DMS53 treated with DMSO at 0.1 percent for 48 hours (cell line): ENCODE data around the gene CACYBP.
A peak's percentile ranks its signal among the peaks of the same experiment; 100 is the strongest.
"Not testable (repeated sequence)": the region's sequence is repeated elsewhere in the genome, so short reads cannot be mapped to it uniquely, and the experiment has no call there.

Experiments
- DNase-seq: peaks from one replicate; lab custom pipeline; 2025; ENCODE audit not compliant: unreplicated experiment; lab: John Stamatoyannopoulos, UW

The CACYBP gene

DNA sequence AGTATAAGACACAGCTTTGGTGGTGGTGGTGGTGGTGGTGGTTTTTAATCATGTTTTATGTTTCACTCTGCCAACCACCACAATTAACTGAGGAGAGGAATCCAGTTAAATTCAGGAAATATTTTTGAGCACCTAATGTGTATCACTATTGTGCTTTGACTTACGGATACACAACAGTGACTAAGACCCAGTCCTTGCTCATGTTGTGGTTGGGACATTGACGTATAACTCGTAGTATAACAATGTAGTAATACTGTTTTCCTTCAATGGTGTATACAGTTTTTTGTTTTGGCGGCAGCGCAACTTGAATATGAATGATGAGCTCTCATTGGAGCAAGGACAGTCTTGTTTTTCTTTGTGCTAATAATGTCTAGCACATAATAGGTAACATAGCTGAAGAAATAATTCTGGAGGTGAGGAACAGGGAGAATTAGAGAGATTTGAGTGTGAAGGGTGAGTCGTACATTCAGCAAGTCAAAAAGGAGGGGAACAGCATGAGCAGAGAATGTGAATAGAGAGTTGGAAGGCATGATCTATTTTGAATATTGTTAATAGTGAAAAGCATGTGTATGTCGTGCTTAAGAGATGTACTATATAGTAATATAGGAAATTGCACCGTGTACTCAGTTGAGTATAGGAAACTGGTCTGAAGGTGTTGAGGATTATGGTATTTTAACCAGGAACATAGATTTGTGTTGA, 5.5 kb downstream of the CACYBP start:
- no peak for DNase-seq

DNA sequence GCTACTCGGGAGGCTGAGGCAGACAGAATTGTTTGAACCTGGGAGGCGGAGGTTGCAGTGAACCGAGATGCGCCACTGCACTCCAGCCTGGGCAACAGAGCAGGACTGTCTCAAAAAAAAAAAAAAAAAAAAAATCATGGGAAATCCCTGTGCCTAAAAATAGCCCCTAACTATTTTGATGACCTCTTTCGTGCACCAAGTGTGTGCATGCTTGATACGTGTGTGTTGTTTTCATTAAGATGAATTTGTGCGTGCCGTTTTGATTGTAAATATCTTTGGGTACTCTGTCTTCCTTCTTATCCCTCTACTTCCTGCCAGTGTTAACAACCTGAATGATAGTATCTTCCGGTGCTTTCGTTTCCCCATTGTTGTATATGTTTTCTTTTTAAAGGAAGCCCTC, 9.8 kb downstream of the CACYBP start:
- no peak for DNase-seq

DNA sequence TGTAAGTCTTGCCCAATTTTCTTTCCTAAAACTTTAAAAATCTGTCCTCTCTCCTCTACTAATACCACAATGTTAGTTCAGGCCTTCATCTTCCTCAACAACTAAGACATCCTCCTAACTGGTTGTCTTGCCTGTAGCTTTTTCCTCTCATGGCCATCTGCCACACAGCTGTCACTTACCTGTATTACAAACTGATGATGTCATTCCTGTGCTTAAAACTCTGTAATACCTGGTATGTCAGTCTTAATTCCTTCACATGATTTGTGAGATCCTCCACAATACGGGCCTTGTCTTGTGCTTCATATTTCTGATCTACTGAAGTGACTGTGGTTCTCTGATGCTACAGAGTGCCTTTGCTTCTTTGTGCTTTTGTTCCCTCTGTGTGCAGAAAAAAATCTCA, 13.7 kb downstream of the CACYBP start:
- no peak for DNase-seq

DNA sequence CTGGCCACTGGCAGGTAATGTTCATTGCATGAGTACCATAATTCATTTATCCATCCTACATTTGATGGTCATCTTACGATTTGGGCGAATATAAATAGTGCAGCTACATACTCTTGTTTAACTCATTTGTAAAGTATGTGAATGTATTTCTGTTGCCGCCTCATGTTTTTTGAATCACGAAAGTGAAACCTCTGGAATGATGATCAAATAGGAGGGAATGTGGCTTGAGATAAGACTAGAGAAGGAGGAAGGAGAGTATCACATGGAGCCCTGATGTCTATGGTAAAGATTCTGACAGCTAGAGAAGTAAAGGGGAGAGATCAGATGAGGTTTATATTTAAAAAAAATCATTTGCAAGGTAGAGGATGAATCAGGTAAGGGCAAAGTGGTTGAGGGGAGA, 15.5 kb downstream of the CACYBP start:
- no peak for DNase-seq

DNA sequence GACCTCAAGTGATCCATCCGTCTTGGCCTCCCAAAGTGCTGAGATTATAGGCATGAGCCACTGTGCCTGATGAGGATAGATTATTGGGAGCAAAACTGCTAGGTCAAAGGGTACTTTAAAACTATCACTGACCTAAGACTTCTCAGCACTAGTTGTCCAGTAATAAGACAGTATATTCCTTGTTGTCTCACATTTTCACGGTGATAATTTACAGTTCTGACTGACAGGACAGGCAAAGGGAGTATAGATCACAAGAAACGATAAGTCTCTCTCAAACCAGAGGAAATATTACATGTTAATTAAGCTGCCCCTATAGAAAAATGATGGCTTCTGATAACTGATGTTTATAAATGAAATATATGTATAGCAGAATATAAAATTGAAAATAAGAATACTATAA, 19.8 kb downstream of the CACYBP start:
- DNase-seq = no peak

DNA sequence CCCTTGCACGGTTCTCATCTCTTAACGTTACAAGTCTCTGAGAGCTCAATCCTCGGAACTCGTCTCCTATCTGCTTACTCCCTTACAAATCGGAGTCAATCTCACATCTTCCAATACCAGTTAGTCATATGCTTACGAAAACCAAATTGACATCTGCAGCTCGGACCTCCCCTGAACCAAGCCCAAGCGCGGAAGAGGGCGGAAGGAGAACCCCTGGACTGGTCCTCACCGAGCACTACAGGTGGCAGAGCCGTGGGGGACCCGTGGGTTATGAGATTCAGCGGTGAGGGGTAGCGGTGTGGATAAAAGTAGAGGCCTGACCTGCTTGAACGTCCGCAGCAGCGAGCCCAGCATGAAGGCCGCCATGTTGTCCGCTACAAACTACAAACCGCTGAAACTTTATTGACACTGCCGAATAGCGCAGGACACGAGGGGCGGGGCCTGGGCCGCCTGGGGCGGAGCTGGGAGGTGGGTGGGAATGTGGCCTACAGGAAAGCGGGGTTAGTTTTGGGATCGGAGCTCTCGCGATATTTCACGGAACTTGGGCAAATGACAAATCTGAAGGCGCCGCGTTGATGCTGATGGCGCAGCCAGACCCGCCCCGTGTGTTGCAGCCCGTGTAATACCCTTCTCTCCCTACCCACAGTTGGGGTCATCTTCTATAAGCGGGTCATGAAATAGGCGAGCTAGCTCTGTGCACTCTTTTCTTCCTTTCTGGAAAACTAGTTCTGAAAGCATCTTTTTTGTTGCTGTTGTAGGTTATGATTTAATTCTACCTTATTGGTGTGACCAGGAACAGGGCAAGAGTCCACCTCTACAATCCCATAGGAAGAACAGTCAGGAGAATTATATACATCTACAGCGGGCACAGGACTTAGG, 23.5 kb downstream of the CACYBP start, which contains the start of gene MRPS14:
Gene MRPS14 (minus strand): TSS at position 383 of the 879 bp plus-strand sequence. CDS start 17 bp downstream, at position 366.
- DNase-seq = peak; percentile 85

DNA sequence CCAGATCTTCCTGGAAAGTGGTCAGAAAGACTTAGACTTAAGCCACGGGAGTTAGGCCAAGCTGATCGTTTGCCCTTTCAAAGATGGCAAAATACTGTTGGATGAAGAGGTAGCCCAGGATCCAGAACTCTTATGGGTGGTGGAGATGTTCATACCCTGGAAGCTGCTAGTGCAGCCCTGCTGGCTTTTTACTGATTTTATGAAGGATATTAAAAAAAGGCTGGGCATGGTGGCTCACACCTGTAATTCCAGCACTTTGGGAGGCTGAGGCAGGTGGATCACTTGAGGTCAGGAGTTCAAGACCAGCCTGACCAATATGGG, 24.1 kb downstream of the CACYBP start:
- DNase-seq = not testable (repeated sequence)

DNA sequence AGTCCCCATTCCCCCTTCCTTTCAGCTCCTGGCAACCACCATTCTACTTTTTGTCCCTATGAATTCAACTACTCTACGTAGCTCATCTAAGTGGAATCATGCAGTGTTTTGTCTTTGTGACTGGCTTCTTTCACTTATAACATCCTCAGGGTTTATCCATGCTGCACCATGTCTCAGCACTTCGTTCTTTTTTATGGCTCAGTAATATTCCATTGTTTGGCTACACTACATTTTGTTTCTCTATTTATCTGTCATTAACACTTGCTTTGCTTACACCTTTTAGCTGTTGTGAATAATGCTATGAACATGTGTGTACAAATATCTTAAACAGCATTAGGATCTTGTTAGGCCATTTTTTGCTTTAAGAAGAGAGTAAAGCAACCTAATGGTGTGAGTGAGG, 25.0 kb downstream of the CACYBP start:
- DNase-seq = no peak

DNA sequence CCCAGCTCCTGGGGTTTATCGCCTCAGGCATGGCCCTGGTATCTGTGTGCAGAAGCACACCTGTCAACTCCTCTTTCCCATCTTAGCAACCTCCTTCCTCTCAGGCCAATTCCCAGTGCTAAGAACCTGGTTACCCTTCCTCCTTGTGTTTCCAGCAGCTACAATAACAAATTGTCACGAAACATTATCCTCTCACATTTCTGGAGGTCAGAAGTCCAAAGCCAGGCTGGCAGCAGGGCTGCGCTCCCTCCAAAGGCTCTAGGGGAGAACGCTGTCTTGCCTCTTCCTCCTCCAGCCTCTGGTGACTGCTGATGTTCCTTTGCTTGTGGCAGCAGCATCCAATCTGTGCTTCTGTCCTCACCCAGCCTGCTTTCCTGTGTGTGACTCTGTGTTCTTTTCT, 34.2 kb downstream of the CACYBP start:
- DNase-seq = no peak

DNA sequence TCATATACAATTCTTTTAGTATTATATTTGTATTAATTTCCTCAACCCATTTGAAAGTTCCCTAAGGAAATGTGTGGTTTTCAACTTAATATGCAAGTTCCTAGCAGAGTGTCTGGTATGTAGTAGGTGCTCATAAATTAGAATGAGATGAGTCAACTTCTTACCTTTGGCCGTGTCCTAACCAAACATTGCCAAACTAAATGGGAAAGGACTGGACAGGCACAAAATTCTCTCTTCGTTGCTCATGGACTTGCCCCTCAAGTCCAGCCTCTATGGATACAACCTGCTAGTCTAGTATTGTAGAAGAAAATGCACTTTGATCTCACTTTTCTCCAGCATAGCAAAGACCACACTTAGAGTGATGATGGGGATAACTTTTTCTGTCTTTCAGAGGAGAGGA, 35.0 kb downstream of the CACYBP start:
- no peak for DNase-seq

DNA sequence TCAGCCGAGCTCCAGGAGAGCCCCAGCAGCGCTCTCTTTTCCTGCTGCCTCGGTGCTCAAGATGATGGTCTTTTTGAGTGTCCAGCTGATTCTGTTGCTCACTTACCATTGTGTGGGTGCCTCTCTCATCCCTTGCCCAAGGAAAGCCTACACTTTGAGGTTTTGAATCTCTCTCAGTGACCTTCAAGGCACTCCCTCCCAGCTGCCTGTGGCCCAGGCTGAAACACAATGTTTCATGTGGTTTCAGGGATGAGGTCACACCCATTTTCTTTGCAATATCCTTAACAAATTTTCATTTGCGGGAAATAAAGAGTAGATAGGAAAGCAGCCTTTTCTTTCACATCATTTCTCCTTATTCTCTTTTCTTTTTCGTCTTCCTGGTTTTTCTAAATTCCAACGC, 36.1 kb downstream of the CACYBP start:
- no peak for DNase-seq

DNA sequence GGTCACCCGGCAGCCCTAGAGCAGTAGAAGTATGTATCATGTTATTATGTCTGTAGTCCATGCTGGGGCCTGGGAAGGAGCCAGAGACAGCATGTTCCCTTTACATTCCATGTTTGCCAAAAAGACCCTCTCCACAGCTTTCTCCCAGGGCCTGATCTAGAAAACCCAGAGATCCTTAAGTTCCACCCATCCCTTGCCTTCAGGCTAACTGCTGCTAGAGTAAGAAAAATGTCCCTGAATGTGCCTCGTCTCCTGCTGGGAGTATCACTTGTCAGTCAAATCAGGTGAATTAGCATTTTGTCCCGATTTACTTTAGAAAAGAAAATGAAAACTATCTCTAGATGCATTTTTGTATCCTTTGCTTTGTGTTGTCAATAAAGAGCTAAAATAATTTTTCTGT, 36.7 kb downstream of the CACYBP start:
- no peak for DNase-seq

DNA sequence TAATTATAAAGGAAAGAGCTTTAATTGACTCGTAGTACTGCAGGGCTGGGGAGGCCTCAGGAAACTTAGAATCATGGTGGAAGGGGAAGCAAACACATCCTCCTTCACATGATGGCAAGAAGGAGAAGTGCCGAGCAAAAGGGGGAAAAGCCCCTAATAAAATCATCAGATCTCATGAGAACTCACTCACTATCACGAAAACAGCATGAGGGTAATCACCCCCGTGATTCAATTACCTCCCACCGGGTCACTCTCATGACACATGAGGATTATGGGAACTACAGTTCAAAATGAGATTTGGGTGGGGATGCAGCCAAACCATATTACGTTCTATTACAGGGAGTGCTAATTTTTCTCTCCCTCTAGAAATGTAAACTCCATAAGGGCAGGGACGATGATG, 37.7 kb downstream of the CACYBP start:
- DNase-seq = no peak

DNA sequence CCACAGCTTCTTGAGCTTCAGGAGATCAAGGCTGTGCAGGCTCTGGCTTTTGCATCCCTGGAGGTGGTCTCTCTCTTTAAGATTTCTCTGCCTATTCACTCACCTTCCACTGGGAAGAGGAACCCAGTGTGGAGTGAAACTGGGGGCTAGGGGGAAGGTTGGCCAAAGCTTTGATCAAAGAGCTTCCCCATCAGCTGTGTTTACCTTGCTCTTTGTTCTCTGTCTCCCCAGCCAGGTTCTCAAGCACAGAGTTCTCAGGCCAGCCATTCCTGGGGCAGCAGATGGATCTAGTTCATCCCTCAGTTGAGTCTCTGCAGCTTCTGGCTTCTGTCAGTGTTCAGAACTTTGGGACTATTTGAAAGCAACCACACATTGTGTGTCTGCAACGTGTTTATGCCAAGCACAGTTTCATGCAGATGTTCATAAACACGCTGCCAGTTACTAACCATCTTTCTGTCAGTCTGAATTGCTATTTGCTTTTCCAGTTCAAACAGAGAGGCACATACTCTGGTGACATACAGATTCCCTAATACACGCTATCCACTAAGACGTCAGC, 40.7 kb downstream of the CACYBP start:
- DNase-seq = peak; percentile 55

DNA sequence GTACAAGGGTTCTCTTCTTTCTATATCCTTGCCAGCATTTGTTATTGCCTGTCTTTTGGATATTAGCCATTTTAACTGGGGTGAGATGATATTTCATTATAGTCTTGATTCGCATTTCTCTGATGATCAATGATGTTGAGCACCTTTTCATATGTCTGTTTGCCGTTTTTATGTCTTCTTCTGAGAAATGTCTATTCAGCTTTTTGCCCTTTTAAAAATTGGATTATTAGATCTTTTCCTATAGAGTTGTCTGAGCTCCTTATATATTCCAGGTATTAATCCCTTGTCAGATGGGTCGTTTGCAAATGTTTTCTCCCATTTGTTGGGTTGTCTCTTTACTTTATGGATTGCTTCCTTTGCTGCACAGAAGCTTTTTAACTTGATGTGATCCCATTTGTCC, 42.9 kb downstream of the CACYBP start:
- no peak for DNase-seq

DNA sequence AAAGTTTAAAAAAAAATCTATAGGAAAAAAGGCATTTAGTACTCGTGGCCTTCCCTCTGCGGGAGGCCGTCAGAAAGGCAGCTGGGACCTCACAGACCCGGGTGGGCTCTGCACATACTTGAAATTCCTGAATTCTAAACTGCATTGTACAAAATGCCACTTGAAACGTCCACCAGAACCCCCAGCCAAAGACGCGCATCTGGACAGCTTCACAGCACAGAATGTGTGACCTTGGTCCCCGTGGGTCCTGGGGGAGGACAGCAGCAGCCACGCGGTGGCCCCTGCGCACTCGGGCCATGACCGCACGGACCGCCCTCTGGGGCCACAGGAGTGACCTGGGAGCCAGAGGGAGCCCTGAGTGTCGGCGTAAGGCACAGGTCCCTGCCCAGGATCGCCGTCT, 44.1 kb downstream of the CACYBP start:
- DNase-seq = no peak

DNA sequence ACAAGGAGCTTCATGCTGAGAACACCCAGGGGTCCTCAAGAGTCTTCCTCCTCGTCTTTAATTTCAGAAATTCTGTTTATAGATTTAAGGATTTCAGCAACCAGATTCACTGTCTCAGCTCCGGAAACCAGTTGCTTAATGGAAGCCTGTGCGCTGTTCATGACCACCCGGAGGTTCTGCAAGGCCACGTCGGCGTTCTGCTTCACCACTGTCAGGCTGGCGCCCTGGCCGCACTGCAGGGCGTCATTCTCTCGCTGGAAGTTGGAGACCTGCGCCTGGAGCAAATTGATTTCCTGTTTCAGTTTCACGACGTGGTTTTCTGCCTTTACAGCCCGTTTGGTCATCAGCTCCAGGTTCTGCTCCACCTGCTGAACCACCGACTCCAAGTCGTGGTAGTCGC, 44.8 kb downstream of the CACYBP start:
- DNase-seq = not testable (repeated sequence)

DNA sequence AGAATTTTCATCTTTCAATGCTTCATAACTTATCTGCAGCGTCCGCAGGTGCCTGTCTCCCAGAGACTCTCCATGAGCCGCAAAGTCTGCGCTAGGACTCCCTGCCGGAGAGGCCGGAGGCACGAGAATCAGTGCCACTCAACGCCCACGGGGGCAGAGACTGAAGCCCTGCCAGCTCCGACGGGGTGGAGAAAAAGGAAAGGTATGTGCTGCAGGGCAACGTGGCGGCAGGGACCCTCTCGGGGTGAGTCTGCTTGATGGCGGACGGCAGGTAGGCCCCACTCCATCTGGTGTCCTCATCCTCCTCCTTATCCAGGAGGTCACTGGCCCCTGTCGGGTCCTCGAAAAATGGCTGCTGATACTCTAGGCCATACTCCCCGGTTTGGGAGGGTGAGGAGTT, 45.4 kb downstream of the CACYBP start:
- no peak for DNase-seq

DNA sequence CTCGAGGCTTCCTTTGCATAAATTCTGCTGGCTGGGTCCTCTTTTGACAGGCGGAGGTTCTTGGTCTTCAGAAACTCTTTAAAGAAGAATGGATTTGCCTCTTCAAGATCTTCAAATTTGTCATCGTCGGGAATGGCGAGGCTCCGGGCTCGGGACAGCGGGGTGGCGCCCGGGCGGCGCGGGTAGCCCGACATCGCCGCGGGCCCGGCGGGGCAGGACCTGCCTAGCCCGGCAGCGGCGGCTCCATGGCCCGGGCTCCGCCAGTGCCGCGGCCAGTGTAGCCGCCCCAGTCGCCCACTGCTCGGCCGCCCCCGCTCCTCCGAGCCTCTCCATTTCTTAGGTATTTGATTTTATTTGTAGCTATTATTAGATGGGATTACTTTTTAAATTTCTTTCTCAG, 45.8 kb downstream of the CACYBP start:
- DNase-seq = no peak

DNA sequence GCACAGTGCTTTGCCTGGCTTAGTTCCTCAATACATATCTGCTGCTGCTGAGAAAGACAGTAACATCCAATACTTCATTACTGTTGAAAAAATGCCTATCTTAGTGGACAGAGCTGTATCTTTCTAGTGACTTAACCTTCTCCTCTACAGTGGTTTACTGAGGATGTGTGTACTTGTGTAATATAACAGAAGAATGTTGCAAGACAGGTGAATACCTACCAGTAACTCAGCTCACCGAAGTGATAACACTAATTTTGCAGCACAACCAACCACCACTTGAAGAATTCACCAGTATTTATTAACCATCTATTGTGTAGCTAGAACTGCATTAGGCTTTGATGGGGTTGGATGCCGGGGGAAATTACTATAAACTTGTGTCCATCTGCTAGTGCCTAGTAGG, 51.2 kb downstream of the CACYBP start:
- no peak for DNase-seq

DNA sequence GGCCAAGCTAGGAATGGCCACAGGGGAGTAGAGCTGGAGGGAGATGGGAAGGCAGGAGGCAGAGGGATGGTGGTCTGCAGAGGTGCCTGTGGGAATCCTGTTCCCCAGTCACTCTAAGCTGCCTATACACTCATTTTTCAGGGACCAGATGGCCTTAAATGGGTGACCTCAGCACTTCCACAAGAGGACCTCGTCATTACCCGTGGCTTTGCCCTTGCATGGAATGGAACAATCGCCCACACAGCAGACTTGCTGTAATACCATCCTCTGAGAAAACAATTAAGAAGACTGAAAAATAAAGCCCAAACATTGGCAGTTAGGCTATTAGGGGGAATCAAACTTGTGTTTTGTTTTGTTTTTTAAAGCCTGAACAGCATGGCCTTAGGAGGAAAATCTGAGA, 55.0 kb downstream of the CACYBP start:
- DNase-seq = no peak
